Motor neuron (in vitro differentiated cells): ENCODE measurements around the gene ZNF177. TPM values are rescaled to one million over a fixed set of nuclear protein-coding genes. Genes with fewer than 3 reads are reported as not detected.
A peak's percentile ranks its signal among the peaks of the same experiment; 100 is the strongest.
"Not testable (repeated sequence)": the region's sequence is repeated elsewhere in the genome, so short reads cannot be mapped to it uniquely, and the experiment has no call there.

Experiments used
- ATAC-seq, 8 experiments: fragments of 200-7000 bp; cut with Tn5 transposase; replicated peaks in 6 of 8; 2 replicates each; pipeline ENCODE4 v1.8.0; 2021; ENCODE audit warnings: mild to moderate bottlenecking in 8 of 8, moderate library complexity in 8 of 8
- H3K27ac ChIP-seq, 2 donors: fragments of 250-450 bp; sonication (Bioruptor Pico); 2 replicates each; pipeline ENCODE4 v1.9.0; 2021; ENCODE audit warnings: antibody characterized with exemption in 2 of 2, mild to moderate bottlenecking in 2 of 2, moderate library complexity in 1 of 2
- H3K4me1 ChIP-seq, 2 donors: fragments of 250-450 bp; sonication (Bioruptor Pico); replicated peaks in 1 of 2; 2 replicates each; pipeline ENCODE4 v1.6.1; 2021; ENCODE audit warnings: antibody characterized with exemption in 2 of 2, mild to moderate bottlenecking in 2 of 2, moderate library complexity in 1 of 2
- H3K4me3 ChIP-seq, 5 donors: fragments of 250-450 bp; sonication (Bioruptor Pico); 2 replicates each; pipeline ENCODE4 v1.9.0; 2021; ENCODE audit warnings: antibody characterized with exemption in 5 of 5, mild to moderate bottlenecking in 5 of 5, moderate library complexity in 4 of 5
- WGBS, 10 experiments: fragments of 450-650 bp; shearing (Covaris generic); methylation state at CpG; one replicate each; pipeline ENCODE4 v1.0.0; 2022; 5-methylcytosine and 5-hydroxymethylcytosine counted together
- in situ Hi-C, 9 experiments: fragments of 400-800 bp; cut with MboI; loops; one replicate each; pipeline ENCODE4 v1.15.0; 2021; ENCODE audit warnings: low sequenced_read_pairs in 9 of 9, low pct_unique_long_range_greater_than_20kb in 2 of 9; ENCODE audit not compliant: unreplicated experiment in 9 of 9
- total RNA-seq, 8 experiments: library from RNA; unstranded; fragments of 300-600 nt; gene quantifications; 2 replicates each; pipeline versions ENCODE4 v1.2.3 to v1.2.4, GENCODE V29; 2022

ZNF177 gene
- total RNA-seq: 10 to 100 TPM in 2 of 8 experiments, 1 to 10 TPM in 6; 2.2 to 12.6 (median 5.4) TPM

DNA sequence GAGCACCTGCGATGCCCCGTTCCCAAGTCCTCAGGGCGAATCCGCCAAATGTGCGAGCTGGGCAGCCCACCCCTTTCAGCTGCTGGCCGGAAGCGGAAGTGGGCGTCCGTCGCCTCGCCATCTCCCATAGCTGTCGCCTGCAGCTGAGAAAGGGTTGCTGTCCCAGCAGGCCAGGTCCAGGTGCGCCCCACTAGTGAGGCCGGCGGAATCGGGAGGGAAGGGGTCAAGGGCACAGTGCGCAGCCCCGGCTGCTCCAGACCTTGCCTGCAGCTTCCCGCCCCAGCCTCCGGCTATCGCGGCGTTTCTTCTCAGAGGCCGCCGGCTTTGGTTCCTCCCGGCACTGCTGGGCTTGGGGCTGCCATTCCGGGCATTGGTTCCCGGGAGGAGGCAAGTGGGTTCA is at the start of gene ZNF177:
Gene ZNF177, plus strand, starts transcription at position 109 of the 400 bp plus-strand sequence. CDS start 15,299 bp downstream, outside the sequence.
- H3K4me1 ChIP-seq: no peaks in the 10 kb centered on the region
- H3K27ac ChIP-seq: no peak within 1 kb of the TSS
- in situ Hi-C loops: no loop called here
- no peak within 1 kb of the TSS for H3K4me3 ChIP-seq
- WGBS, 10 experiments: 5 to 95% (median 76%) methylated on average over 6 to 14 of the region's 28 CpGs; no CpG with 5 or more reads in 4 of the 10 experiments
- ATAC-seq: peak in 4 of 8 experiments; percentile 22 to 56 (median 34)

DNA sequence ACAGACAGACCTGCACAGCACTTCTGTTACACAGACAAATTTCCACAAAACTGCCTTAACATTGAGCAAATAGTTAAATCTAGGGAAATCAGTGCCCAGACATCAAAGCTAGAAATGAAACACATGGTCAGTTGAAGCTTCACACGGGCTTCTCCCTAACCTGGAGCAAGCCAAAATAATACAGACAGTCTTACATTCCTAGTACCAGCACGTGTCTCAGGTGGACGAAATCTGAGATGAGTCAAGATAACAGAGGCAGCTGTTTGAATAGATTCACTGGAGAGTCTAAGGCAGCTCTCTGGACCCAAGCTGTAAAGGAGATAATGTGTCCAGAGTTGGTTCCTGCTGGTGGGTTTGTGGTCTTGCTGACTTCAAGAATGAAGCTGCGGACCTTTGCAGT is 49.1 kb upstream of the ZNF177 start:
- WGBS, 10 experiments: 19 to 100% (median 33%) methylated on average over 1 to 3 of the region's 4 CpGs; no CpG with 5 or more reads in 3 of the 10 experiments
- H3K27ac ChIP-seq: no peak overlapping the region
- no peak for ATAC-seq
- no peaks in the 10 kb centered on the region for H3K4me1 ChIP-seq
- in situ Hi-C loops: no loop called here
- no peak overlapping the region for H3K4me3 ChIP-seq

DNA sequence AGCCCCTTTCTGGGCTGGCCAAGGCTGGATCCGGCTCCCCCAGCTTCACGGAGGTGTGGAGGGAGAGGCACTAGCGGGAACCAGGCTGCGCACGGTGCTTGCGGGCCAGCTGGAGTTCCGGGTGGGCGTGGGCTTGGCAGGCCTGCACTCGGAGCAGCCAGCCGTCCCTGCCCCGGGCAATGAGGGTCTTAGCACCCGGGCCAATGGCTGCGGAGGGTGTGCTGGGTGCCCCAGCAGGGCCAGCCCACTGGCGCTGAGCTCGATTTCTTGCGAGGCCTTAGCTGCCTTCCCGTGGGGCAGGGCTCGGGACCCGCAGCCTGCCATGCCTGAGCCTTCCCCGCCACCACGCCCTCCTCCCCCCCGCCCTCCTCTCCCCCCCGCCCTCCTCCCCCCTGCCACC is 41.5 kb upstream of the ZNF177 start:
- in situ Hi-C loops: no loop called here
- WGBS, 10 experiments: 84 to 90% methylated on average over 2 to 6 of the region's 23 CpGs; no CpG with 5 or more reads in 8 of the 10 experiments
- Histone ChIP-seq H3K4me3 (no peak overlapping the region), H3K4me1 (peaks cover 0 to 10% of the 10 kb centered on the region in 2 donors), H3K27ac (no peak overlapping the region)
- no peak for ATAC-seq

DNA sequence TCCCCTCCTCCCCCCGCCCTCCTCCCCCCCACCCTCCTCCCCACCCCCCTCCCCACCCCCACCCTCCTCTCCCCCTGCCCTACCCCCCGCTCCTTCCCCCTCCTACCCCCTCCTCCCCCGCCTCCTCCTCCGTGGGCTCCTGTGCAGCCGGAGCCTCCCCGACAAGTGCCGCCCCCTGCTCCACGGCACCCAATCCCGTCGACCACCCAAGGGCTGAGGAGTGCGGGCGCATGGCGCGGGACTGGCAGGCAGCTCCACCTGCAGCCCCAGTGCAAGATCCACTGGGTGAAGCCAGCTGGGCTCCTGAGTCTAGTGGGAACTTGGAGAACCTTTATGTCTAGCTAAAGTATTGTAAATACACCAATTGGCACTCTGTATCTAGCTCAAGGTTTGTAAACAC is 41.1 kb upstream of the ZNF177 start:
- in situ Hi-C loops, H3K4me3 ChIP-seq, H3K27ac ChIP-seq, ATAC-seq: not testable (repeated sequence)
- no CpG with 5 or more reads among the region's 14 CpGs for WGBS, 10 experiments
- H3K4me1 ChIP-seq: peaks cover 0 to 10% of the 10 kb centered on the region in 2 donors

DNA sequence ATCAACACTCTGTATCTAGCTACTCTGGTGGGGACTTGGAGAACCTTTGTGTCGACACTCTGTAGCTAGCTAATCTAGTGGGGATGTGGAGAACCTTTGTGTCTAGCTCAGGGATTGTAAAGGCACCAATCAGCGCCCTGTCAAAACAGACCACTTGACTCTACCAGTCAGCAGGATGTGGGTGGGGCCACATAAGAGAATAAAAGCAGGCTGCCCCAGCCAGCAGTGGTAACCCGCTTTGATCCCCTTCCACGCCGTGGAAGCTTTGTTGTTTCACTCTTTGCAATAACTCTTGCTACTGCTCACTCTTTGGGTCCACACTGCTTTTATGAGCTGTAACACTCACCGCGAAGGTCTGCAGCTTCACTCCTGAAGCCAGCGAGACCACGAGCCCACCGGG is 40.6 kb upstream of the ZNF177 start:
- H3K27ac ChIP-seq, in situ Hi-C loops, ATAC-seq, H3K4me3 ChIP-seq: not testable (repeated sequence)
- whole genome bisulfite sequencing, 10 experiments: 73 to 89% (median 81%) methylated on average over 3 to 4 of the region's 10 CpGs; no CpG with 5 or more reads in 7 of the 10 experiments
- H3K4me1 ChIP-seq: peaks cover 0 to 10% of the 10 kb centered on the region in 2 donors

DNA sequence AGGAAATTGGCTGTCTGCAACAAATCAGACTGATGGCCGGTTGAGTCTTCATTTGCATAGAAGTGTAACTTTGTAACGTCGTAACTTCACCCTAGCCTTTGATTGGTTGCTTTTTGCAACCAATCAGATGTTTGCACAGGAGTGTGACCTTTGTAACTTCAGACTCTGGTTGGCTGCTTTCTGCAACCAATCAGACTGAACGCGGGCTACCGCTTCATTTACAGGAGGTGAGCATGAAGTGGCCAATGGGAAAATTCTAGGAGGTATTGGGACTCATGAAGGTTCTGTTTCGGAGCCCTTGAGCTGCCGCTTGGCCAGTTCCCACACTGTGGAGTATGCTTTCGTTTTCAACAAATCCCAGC is 39.3 kb upstream of the ZNF177 start:
- H3K4me1 ChIP-seq: peaks cover 0 to 10% of the 10 kb centered on the region in 2 donors
- 0 to 69% (median 52%) methylated on average over 2 to 7 of the region's 9 CpGs; no CpG with 5 or more reads in 3 of the 10 experiments for WGBS, 10 experiments
- in situ Hi-C loops: no loop called here
- peak overlapping the region; percentile 51 to 96 (median 75) for H3K4me3 ChIP-seq
- peak in 7 of 8 experiments; percentile 49 to 69 (median 60) for ATAC-seq
- H3K27ac ChIP-seq: peak overlapping the region; percentile 41 to 97

DNA sequence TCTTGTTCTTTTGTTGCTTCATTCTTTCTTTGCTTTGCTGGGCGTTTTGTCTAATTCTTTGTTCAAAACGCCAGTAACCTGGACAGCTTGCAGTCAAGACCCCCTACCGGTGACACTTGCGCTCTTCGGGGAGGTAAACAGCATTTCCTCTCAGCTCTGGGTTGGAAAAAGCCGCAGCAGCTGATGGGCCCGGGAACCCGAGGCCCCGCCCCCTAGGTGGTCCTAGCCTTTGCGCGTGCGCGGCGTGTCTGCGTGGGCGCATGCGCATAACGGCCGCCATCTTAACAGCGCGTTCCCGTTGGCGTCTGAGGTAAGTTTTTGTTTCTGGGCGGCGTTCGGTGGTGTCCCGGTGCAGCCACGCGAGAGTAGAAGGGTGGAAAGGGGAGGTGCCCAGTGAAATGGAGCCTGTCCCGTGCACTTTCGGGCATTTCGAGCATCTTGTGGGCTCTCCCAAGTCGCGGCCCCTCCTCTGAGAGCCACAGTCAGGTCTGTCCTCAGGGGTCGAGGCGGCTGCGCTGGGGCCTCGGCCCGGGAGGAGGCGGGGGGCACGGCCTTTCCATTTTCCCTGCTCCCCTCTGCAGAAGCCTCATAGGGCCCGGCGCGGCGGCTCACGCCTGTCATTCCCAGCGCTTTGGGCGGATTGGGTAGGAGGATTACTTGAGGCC is 38.8 kb upstream of the ZNF177 start, which contains the start of gene ZNF559:
Gene ZNF559, plus strand, starts transcription at position 261 of the 665 bp plus-strand sequence. CDS start 14,371 bp downstream, outside the sequence.
- WGBS, 10 experiments: 3 to 55% (median 7%) methylated on average over 3 to 22 of the region's 48 CpGs; no CpG with 5 or more reads in 3 of the 10 experiments
- peaks cover 0 to 10% of the 10 kb centered on the region in 2 donors for H3K4me1 ChIP-seq
- peak within 1 kb of the TSS; percentile 81 to 97 for H3K27ac ChIP-seq
- H3K4me3 ChIP-seq: peak within 1 kb of the TSS; percentile 51 to 96 (median 75)
- ATAC-seq: peak; percentile 94 to 98 (median 97)
- in situ Hi-C loops: no loop called here

DNA sequence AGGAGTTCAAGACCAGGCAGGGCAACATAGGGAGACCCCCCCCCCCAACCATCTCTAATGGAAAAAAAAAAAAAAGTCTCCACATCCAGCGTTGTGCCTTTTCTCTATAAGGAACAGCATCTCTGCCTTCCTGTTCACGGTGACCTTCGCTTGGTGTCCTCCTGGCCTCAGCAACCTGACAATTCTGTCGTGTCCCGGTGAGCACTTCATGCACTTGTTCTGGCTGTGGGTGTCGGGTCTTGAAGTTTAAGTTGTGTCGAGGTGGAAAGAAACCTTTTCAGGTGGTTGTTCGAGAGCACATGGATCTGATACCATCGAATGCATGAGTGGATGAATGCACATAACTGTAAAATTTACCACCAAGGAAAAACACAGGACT is 38.2 kb upstream of the ZNF177 start:
- H3K27ac ChIP-seq: peak overlapping the region; percentile 81 to 97
- 40 to 80% (median 57%) methylated on average over 2 to 9 of the region's 9 CpGs; no CpG with 5 or more reads in 4 of the 10 experiments for WGBS, 10 experiments
- ATAC-seq: no peak
- H3K4me3 ChIP-seq: peak overlapping the region; percentile 51 to 96 (median 75)
- peaks cover 0 to 10% of the 10 kb centered on the region in 2 donors for H3K4me1 ChIP-seq
- in situ Hi-C loops: no loop called here

DNA sequence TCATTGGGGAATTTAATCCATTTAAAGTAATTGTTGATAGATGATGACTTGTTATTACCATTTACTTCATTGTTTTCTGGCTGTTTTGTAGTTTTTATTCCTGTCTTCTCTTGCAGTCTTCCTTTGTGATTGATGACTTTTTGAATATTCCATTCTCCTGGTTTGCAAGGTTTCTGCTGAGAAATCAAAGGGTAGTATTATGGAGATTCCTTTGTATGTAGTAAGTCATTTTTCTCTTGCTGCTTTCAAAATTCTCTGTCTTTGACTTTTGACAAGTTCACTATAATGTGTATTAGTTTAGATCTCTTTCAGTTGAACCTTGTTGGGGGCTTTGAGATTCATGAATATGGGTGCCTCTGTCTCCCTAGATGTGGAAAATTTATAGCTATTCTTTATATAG is 32.8 kb upstream of the ZNF177 start:
- ATAC-seq: no peak
- in situ Hi-C loops: no loop called here
- H3K27ac ChIP-seq: no peak overlapping the region
- no peak overlapping the region for H3K4me3 ChIP-seq
- H3K4me1 ChIP-seq: peaks cover 0 to 2% of the 10 kb centered on the region in 2 donors

DNA sequence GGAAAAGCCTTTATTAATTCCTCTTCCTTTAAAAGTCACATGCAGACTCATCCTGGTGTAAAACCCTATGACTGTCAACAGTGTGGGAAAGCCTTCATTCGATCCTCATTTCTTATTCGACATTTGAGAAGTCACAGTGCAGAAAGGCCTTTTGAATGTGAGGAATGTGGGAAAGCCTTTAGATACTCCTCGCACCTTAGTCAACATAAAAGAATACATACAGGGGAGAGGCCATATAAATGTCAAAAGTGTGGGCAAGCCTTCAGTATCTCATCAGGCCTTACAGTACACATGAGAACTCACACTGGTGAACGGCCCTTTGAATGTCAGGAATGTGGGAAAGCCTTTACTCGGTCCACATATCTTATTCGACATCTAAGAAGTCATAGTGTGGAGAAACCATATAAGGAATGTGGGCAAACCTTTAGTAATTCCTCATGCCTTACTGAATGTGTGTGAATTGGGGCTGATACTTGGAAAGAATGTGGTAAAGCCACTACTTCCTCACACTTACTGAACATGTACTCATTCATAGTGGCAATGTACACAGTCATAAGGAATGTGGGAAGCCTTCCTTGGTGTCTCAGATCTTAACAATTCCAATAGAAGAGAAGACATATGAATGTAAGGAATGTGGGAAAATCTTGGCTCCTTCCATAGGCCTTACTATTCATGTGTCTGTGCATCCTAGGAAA is 20.1 kb upstream of the ZNF177 start:
- in situ Hi-C loops: no loop called here
- WGBS, 10 experiments: 67 to 100% (median 83%) methylated on average over 1 to 6 of the region's 6 CpGs; no CpG with 5 or more reads in 2 of the 10 experiments
- no peak for ATAC-seq
- H3K4me1 ChIP-seq: no peaks in the 10 kb centered on the region
- no peak overlapping the region for H3K4me3 ChIP-seq
- no peak overlapping the region for H3K27ac ChIP-seq

DNA sequence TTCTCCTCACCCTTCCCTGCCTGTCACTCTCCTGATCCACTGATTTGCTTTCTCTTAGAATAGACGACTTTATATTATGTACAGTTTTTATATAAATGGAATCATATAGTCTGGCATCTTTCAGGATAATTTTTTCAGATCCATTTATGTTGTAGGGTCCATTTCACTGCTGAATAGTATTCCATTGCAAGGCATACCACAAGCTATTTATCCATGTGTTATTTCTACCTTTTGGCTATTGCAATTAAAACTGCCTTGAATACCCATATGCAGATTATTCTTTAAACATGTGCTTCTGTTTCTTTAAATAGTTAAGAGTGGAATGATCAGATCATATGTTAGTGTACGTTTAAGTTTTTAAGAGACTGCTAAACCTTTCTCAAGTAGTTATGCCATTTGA is 17.8 kb upstream of the ZNF177 start:
- no peaks in the 10 kb centered on the region for H3K4me1 ChIP-seq
- ATAC-seq: no peak
- H3K27ac ChIP-seq: no peak overlapping the region
- in situ Hi-C loops: no loop called here
- H3K4me3 ChIP-seq: no peak overlapping the region
- WGBS, 10 experiments: 40 to 100% (median 61%) methylated on average over 1 to 2 of the region's 2 CpGs; no CpG with 5 or more reads in 1 of the 10 experiments

DNA sequence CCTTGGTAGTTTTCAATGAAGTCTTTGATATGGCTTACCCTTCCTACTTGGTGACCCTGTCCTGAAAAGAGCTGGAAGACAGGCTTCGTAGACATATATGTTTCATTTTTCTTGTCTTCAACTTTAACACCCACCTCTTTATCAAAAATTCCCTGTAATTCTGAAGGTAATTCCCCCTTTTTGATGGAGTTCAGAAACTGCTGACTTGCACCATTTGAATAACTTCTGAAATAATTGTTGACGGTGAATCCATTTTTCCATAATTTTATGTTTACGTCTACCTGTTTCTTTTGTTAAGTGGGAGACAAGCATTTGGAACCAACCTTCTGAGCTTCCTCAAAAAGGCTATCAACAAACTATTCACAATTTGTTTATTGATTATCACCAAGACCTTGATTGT is 14.6 kb upstream of the ZNF177 start:
- 80 to 100% (median 98%) methylated on average over 1 to 3 of the region's 3 CpGs for whole genome bisulfite sequencing, 10 experiments

DNA sequence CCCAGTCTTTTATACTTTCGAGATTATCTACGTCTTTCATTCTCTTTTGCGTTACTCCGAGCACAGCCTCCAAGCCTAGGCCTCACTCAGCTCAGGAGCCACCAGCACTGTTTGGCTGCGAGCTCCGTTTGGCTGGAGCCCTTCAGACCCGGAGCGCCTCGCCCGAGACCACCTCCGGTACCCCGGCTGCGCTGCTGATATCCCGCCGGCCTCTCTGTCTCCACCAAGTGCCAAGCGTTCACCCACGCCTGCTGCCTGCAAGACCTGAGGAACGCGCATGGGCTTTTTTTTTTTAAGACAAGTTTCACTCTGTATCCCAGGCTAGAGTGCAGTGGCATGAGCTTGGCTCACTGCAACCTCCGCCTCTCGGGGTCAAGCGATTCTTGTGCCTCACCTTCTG is 14.1 kb upstream of the ZNF177 start:
- no peak for ATAC-seq
- no peak overlapping the region for H3K27ac ChIP-seq
- 67 to 100% (median 94%) methylated on average over 1 to 14 of the region's 22 CpGs; no CpG with 5 or more reads in 2 of the 10 experiments for whole genome bisulfite sequencing, 10 experiments
- H3K4me1 ChIP-seq: no peaks in the 10 kb centered on the region
- in situ Hi-C loops: no loop called here
- H3K4me3 ChIP-seq: no peak overlapping the region

More for the DNA sequence above, 14.6 kb upstream of the ZNF177 start:
- ATAC-seq: no peak
- in situ Hi-C loops: no loop called here
- Histone ChIP-seq H3K4me3 (no peak overlapping the region), H3K4me1 (no peaks in the 10 kb centered on the region), H3K27ac (no peak overlapping the region)
